Esophagus muscularis mucosa (tissue), 4 donors: ENCODE results near the gene RBMS1. TPM values are rescaled to one million over a fixed set of nuclear protein-coding genes. Genes with fewer than 3 reads are reported as not detected.

Experiments used
- DNase-seq: peaks from one replicate; pipeline ENCODE4 v3.0.0-alpha.2; 2017; ENCODE audit errors: extremely low spot score
- H3K27ac ChIP-seq, 4 donors: fragments of 200-600 bp; sonication (generic); replicated peaks in 1 of 4; 1 replicate in 3 of 4; 2 replicates in 1 of 4; pipeline ENCODE4 v1.5.1; 2016 to 2019; ENCODE audit warnings: mild to moderate bottlenecking in 1 of 4
- H3K27me3 ChIP-seq, 4 donors: fragments of 200-600 bp; sonication (generic); one replicate each; pipeline versions ENCODE4 v1.5.1 to v1.6.0; 2016 to 2019
- H3K36me3 ChIP-seq, 4 donors: fragments of 200-600 bp; sonication (generic); one replicate each; pipeline ENCODE4 v1.5.1; 2016 to 2019
- H3K4me1 ChIP-seq, 4 donors: fragments of 200-600 bp; sonication (generic); one replicate each; pipeline ENCODE4 v1.5.1; 2016 to 2019
- H3K4me3 ChIP-seq, 4 donors: fragments of 200-600 bp; sonication (generic); 1 replicate in 2 of 4; 2 replicates in 2 of 4; pipeline ENCODE4 v1.5.1; 2016 to 2019; ENCODE audit warnings: mild to moderate bottlenecking in 4 of 4, moderate library complexity in 1 of 4
- H3K9me3 ChIP-seq, 4 donors: fragments of 200-600 bp; sonication (generic); 1 replicate in 3 of 4; 2 replicates in 1 of 4; pipeline ENCODE4 v1.5.1; 2016 to 2019
- CTCF ChIP-seq, 3 experiments: fragments of 200-600 bp in 2 of 3; fragments of 450-650 bp in 1 of 3; sonication (generic) in 2 of 3; IDR thresholded peaks; one replicate each; pipeline ENCODE4 v1.5.1; 2017 to 2019; ENCODE audit warnings: antibody characterized with exemption in 3 of 3, mild to moderate bottlenecking in 2 of 3, moderate library complexity in 1 of 3
- EP300 ChIP-seq: sonication (generic); formaldehyde crosslinking; IDR thresholded peaks from one replicate; pipeline ENCODE4 v1.6.1; 2017; ENCODE audit warnings: antibody characterized with exemption
- POLR2A ChIP-seq: fragments of 450-650 bp; IDR thresholded peaks from one replicate; pipeline ENCODE4 v1.6.1; 2017; ENCODE audit warnings: antibody characterized with exemption, moderate library complexity, mild to moderate bottlenecking, low read depth
- POLR2AphosphoS5 ChIP-seq, 2 donors: sonication (generic); formaldehyde crosslinking; IDR thresholded peaks; one replicate each; pipeline ENCODE4 v1.6.1; 2017; ENCODE audit warnings: antibody characterized with exemption in 2 of 2
- WGBS: methylation state at CpG from one replicate; pipeline ENCODE4 v1.1.5; 2018; 5-methylcytosine and 5-hydroxymethylcytosine counted together
- intact Hi-C: fragments of 100-400 bp; cut with DNase I; formaldehyde crosslinking; loops from one replicate; pipeline ENCODE4 v1.15.1; 2023
- total RNA-seq, 4 donors: library from RNA; depleted of rRNA; stranded (reverse); fragments of >200 nt; gene quantifications; one replicate each; pipeline versions ENCODE4 v1.1.0 to v1.2.1, GENCODE V29; 2016

RBMS1 gene
- total RNA-seq, 4 donors from 2014 or later: 86.8 to 116 (median 93.1) TPM

- H3K27me3 ChIP-seq: no peaks in the 10 kb centered on the region
- TF ChIP-seq POLR2A (no peak), EP300 (no peak), CTCF (IDR thresholded peaks at IDR 0.05) (no peak), POLR2AphosphoS5 (IDR thresholded peaks at IDR 0.05) (no peak)
- no peak overlapping the region for H3K4me3 ChIP-seq
- H3K9me3 ChIP-seq: no peaks in the 10 kb centered on the region
- peak overlapping the region; percentile 3 to 40 (median 22) for H3K27ac ChIP-seq
- peaks cover 68 to 82% (median 75%) of the 10 kb centered on the region in 4 donors for H3K4me1 ChIP-seq
- intact Hi-C loops: no loop called here
- DNase-seq: no peak
- WGBS: 58% methylated on average over 5 of the region's 5 CpGs
- no peaks in the 10 kb centered on the region for H3K36me3 ChIP-seq
Observed at GRCh38 chr2:160402997-160403979, 90.3 kb downstream of the RBMS1 start.

GRCh38 chr2:160402501-160402900 is 91.1 kb downstream of the RBMS1 start:
- intact Hi-C loops: no loop called here
- Histone ChIP-seq H3K36me3 (no peaks in the 10 kb centered on the region), H3K27me3 (no peaks in the 10 kb centered on the region), H3K27ac (peak overlapping the region in 1 of 4 donors; percentile 7), H3K4me3 (no peak overlapping the region), H3K4me1 (peaks cover 72 to 87% (median 79%) of the 10 kb centered on the region in 4 donors), H3K9me3 (no peaks in the 10 kb centered on the region)
- TF ChIP-seq CTCF (IDR thresholded peaks at IDR 0.05): no peak
- TF ChIP-seq POLR2AphosphoS5 (IDR thresholded peaks at IDR 0.05): no peak
- no peak for TF ChIP-seq POLR2A
- TF ChIP-seq EP300: no peak
- no peak for DNase-seq
- WGBS: 83% methylated on average over 1 of the region's 1 CpG

- no peaks in the 10 kb centered on the region for H3K36me3 ChIP-seq
- H3K4me3 ChIP-seq: no peak overlapping the region
- TF ChIP-seq POLR2AphosphoS5 (IDR thresholded peaks at IDR 0.05) (no peak), EP300 (no peak)
- no peak for DNase-seq
- H3K27ac ChIP-seq: no peak overlapping the region
- H3K27me3 ChIP-seq: no peaks in the 10 kb centered on the region
- intact Hi-C loops: no loop called here
- H3K9me3 ChIP-seq: no peaks in the 10 kb centered on the region
- 88% methylated on average over 4 of the region's 4 CpGs for WGBS
- peaks cover 78 to 93% (median 85%) of the 10 kb centered on the region in 4 donors for H3K4me1 ChIP-seq
Observed at GRCh38 chr2:160401895-160402294, 91.7 kb downstream of the RBMS1 start.

GRCh38 chr2:160399880-160400279 is 93.7 kb downstream of the RBMS1 start:
- Histone ChIP-seq H3K9me3 (no peaks in the 10 kb centered on the region), H3K4me1 (peaks cover 67 to 95% (median 81%) of the 10 kb centered on the region in 4 donors), H3K4me3 (no peak overlapping the region), H3K27ac (no peak overlapping the region), H3K27me3 (no peaks in the 10 kb centered on the region), H3K36me3 (no peaks in the 10 kb centered on the region)
- no peak for TF ChIP-seq POLR2A
- TF ChIP-seq POLR2AphosphoS5 (IDR thresholded peaks at IDR 0.05): no peak
- TF ChIP-seq EP300: no peak
- no peak for TF ChIP-seq CTCF (IDR thresholded peaks at IDR 0.05)
- no peak for DNase-seq
- WGBS: 85% methylated on average over 1 of the region's 1 CpG
- intact Hi-C loops: no loop called here

- intact Hi-C loops: no loop called here
- Histone ChIP-seq H3K27me3 (no peaks in the 10 kb centered on the region), H3K36me3 (no peaks in the 10 kb centered on the region), H3K9me3 (no peaks in the 10 kb centered on the region), H3K4me3 (no peak overlapping the region), H3K27ac (peak overlapping the region in 1 of 4 donors; percentile 20), H3K4me1 (peaks cover 53 to 90% (median 75%) of the 10 kb centered on the region in 4 donors)
- no peak for DNase-seq
- TF ChIP-seq POLR2AphosphoS5 (IDR thresholded peaks at IDR 0.05) (no peak), CTCF (IDR thresholded peaks at IDR 0.05) (no peak), EP300 (no peak), POLR2A (no peak)
- WGBS: 9% methylated on average over 2 of the region's 2 CpGs
Observed at GRCh38 chr2:160397530-160397865, 96.1 kb downstream of the RBMS1 start.
